HepG2 (cell line): Measurements from ENCODE around the gene DLX4. TPM values are rescaled to one million over a fixed set of nuclear protein-coding genes. Genes with fewer than 3 reads are reported as not detected.

Experiments
- ATAC-seq: fragments of 200-7000 bp; cut with Tn5 transposase; 3 replicates; pipeline ENCODE4 v1.9.1; 2020; ENCODE audit warnings: mild to moderate bottlenecking, moderate library complexity
- BruUV-seq: library from RNA; stranded (reverse); fragments of 400-500 nt; replicated peaks from 2 replicates; lab custom pipeline; 2021; lab: Mats Ljungman, UMichigan
- CTCF ChIA-PET: fragments of 300-600 bp; formaldehyde crosslinking; extraction: SDS; loops from one replicate; lab custom pipeline; 2021; ENCODE audit warnings: low total read pairs, inconsistent platforms, low intra/inter-chr PET ratio; lab: Yijun Ruan, JAX
- POLR2A ChIA-PET: fragments of 350-600 bp; sonication (Branson Sonifier 250); formaldehyde crosslinking; loops from one replicate; lab custom pipeline; 2020; ENCODE audit warnings: antibody characterized with exemption, inconsistent platforms; lab: Yijun Ruan, JAX
- DNase-seq: peaks from one replicate; pipeline ENCODE4 v3.0.0-alpha.2; 2015; ENCODE audit warnings: low spot score
- FAIRE-seq: peaks from 3 replicates; lab custom pipeline; 2011; peaks lifted over from hg19 to GRCh38; lab: Jason Lieb, UNC
- H2AFZ ChIP-seq: one replicate; pipeline ENCODE4 v1.6.1; 2011; ENCODE audit warnings: low read length, inconsistent platforms
- H3K27ac ChIP-seq: fragments of 300-600 bp; 3 replicates; pipeline ENCODE4 v1.8.0; 2011; ENCODE audit warnings: mixed run types, mild to moderate bottlenecking, mixed read lengths, low read length, inconsistent platforms; ENCODE audit not compliant: insufficient read depth; ENCODE audit errors: extremely low read length
- H3K27me3 ChIP-seq, 2 experiments: fragments of 200-600 bp in 1 of 2; 2 replicates in 1 of 2; 3 replicates in 1 of 2; pipeline versions ENCODE4 v1.6.0 to v1.8.0; 2011; ENCODE audit warnings: low read length in 2 of 2, mild to moderate bottlenecking in 2 of 2, moderate library complexity in 2 of 2, inconsistent platforms in 1 of 2; ENCODE audit not compliant: insufficient read depth in 2 of 2, control insufficient read depth in 1 of 2
- H3K36me3 ChIP-seq, 2 experiments: fragments of 200-600 bp in 1 of 2; replicated peaks in 1 of 2; 2 replicates in 1 of 2; 3 replicates in 1 of 2; pipeline versions ENCODE4 v1.5.1 to v1.8.0; 2011; ENCODE audit warnings: low read length in 2 of 2, inconsistent platforms in 1 of 2; ENCODE audit not compliant: insufficient read depth in 2 of 2, control insufficient read depth in 1 of 2
- H3K4me1 ChIP-seq: 2 replicates; pipeline ENCODE4 v1.5.1; 2012; ENCODE audit warnings: low read length, inconsistent platforms; ENCODE audit not compliant: insufficient read depth
- H3K4me2 ChIP-seq: 2 replicates; pipeline ENCODE4 v1.6.0; 2011; ENCODE audit warnings: low read depth, low read length, inconsistent platforms
- H3K4me3 ChIP-seq, 3 experiments: fragments of 200-600 bp in 1 of 3; sonication (generic), shearing (Covaris generic) in 1 of 3; replicated peaks in 1 of 3; 2 replicates each; pipeline ENCODE4 v1.5.1; 2011 to 2016; ENCODE audit warnings: low read length in 3 of 3, inconsistent platforms in 2 of 3, low read depth in 2 of 3, mild to moderate bottlenecking in 2 of 3, control low read depth in 1 of 3, mixed read lengths in 1 of 3; ENCODE audit not compliant: insufficient read depth in 1 of 3
- H3K79me2 ChIP-seq: one replicate; pipeline ENCODE4 v1.6.1; 2011; ENCODE audit warnings: low read length, inconsistent platforms; ENCODE audit not compliant: insufficient read depth
- H3K9ac ChIP-seq: 2 replicates; pipeline ENCODE4 v1.6.0; 2011; ENCODE audit warnings: mild to moderate bottlenecking, low read depth, low read length, inconsistent platforms; ENCODE audit not compliant: insufficient read depth
- H3K9me3 ChIP-seq: 2 replicates; pipeline ENCODE4 v1.5.1; 2012; ENCODE audit warnings: mild to moderate bottlenecking, low read length
- H4K20me1 ChIP-seq: 2 replicates; pipeline ENCODE4 v1.6.0; 2011; ENCODE audit warnings: inconsistent platforms, mild to moderate bottlenecking, low read length, moderate library complexity; ENCODE audit not compliant: insufficient read depth
- ATM ChIP-seq: fragments of 450-650 bp; IDR thresholded peaks from 2 replicates; pipeline ENCODE4 v1.7.1; 2017; ENCODE audit warnings: mild to moderate bottlenecking, borderline replicate concordance
- CHD2 ChIP-seq: IDR thresholded peaks from 2 replicates; pipeline ENCODE4 v1.6.1; 2011; ENCODE audit warnings: low read depth, low read length, improper control_type of control experiment
- FOXA1 ChIP-seq, 2 experiments: fragments of 450-650 bp in 1 of 2; sonication (generic) in 1 of 2; formaldehyde crosslinking in 1 of 2; IDR thresholded peaks; 2 replicates each; pipeline versions ENCODE4 v1.4.0 to v1.6.1; 2016 to 2020; ENCODE audit warnings: missing genetic modification reagents in 1 of 2
- GMEB2 ChIP-seq: IDR thresholded peaks from 2 replicates; pipeline ENCODE4 v1.6.1; 2016; ENCODE audit warnings: missing biosample characterization, missing genetic modification reagents, low read depth
- HNRNPLL ChIP-seq: fragments of 200-400 bp; formaldehyde crosslinking; IDR thresholded peaks from 2 replicates; pipeline ENCODE4 v1.6.1; 2017; ENCODE audit warnings: mild to moderate bottlenecking, low read depth, low read length; ENCODE audit not compliant: poor library complexity, severe bottlenecking
- IKZF1 ChIP-seq: fragments of 450-650 bp; IDR thresholded peaks from 2 replicates; pipeline ENCODE4 v1.7.1; 2016
- SPEN ChIP-seq: sonication (generic); formaldehyde crosslinking; IDR thresholded peaks from 2 replicates; pipeline ENCODE4 v1.5.1; 2020; ENCODE audit warnings: low read depth, mild to moderate bottlenecking, missing genetic modification reagents
- TFAP4 ChIP-seq: sonication (generic); IDR thresholded peaks from 2 replicates; pipeline ENCODE4 v1.6.1; 2016; ENCODE audit warnings: low read depth, borderline replicate concordance
- ZFP41 ChIP-seq: sonication (generic); formaldehyde crosslinking; IDR thresholded peaks from 2 replicates; pipeline ENCODE4 v1.4.0; 2020; ENCODE audit warnings: mild to moderate bottlenecking, missing genetic modification reagents, borderline replicate concordance
- ZKSCAN5 ChIP-seq: sonication (generic); formaldehyde crosslinking; IDR thresholded peaks from 2 replicates; pipeline ENCODE4 v1.5.1; 2020; ENCODE audit warnings: mild to moderate bottlenecking, missing genetic modification reagents
- WGBS: methylation state at CpG from one replicate; pipeline ENCODE4 v1.1.6; 2017; ENCODE audit warnings: low lambda C conversion rate; 5-methylcytosine and 5-hydroxymethylcytosine counted together
- in situ Hi-C: cut with HindIII; loops from 2 replicates; pipeline ENCODE4 v1.10.0; 2017; ENCODE audit warnings: low pct_unique_long_range_greater_than_20kb; ENCODE audit not compliant: extremely low pct_ligation_motif_present
- intact Hi-C: fragments of 100-400 bp; cut with micrococcal nuclease; formaldehyde crosslinking; loops from one replicate; pipeline ENCODE4 v1.10.0; 2022; ENCODE audit not compliant: unreplicated experiment
- polyA plus RNA-seq, 8 experiments: library from polyadenylated mRNA; depleted of rRNA in 3 of 8; stranded (reverse) in 7 of 8; unstranded in 1 of 8; fragments of >200 nt; fragmentation: Illumina TruSeq in 4 of 8; extraction: Trizol in 4 of 8; gene quantifications; 2 replicates each; pipeline versions ENCODE4 v1.2.1 to v1.2.3, GENCODE V29; 2011 to 2016; ENCODE audit warnings: low read depth in 4 of 8, missing spikeins in 1 of 8, mixed read lengths in 1 of 8; ENCODE audit not compliant: insufficient read depth in 1 of 8
- total RNA-seq, 5 experiments: library from RNA; depleted of rRNA; stranded (reverse); fragments of >200 nt; fragmentation: Illumina TruSeq; extraction: Trizol; gene quantifications; 2 replicates each; pipeline ENCODE4 v1.2.3, GENCODE V29; 2016; ENCODE audit warnings: low read depth in 1 of 5

Gene DLX4
- total and polyA plus RNA-seq, 2 of the 13 experiments (the other 11 are each of a cell fraction or from before 2014, with no cell fraction given): 0.55 to 2.3 TPM

- FAIRE-seq (no peak), ATAC-seq (no peak), DNase-seq (no peak)
- Histone ChIP-seq H3K9ac (no peak overlapping the region), H3K4me2 (peak overlapping the region; percentile 78), H3K4me1 (peaks cover 40% of the 10 kb centered on the region), H2AFZ (no peak overlapping the region), H3K4me3 (peak overlapping the region in 1 of 3 experiments; percentile 68; a peak in 1 of 6 replicates), H3K9me3 (no peaks in the 10 kb centered on the region), H3K27ac (no peak overlapping the region), H3K36me3 (no peaks in the 10 kb centered on the region), H3K27me3 (peaks cover 42 to 96% of the 10 kb centered on the region in 2 experiments), H4K20me1 (peaks cover 4% of the 10 kb centered on the region; the same call in 1 of the 2 replicates), H3K79me2 (no peaks in the 10 kb centered on the region)
- ChIA-PET CTCF (no interaction called here), POLR2A (interaction anchor here (1.2 kb wide), 1 partner anchor 20 kb away, joined by 3 read pairs; no protein-coding TSS in a partner anchor)
- BruUV-seq: no TSS peak
- 48% methylated on average over 35 of the region's 35 CpGs for WGBS
- in situ Hi-C loops (no loop called here), intact Hi-C loops (no loop called here)
- TF ChIP-seq ZFP41 (no peak), ATM (no peak), IKZF1 (no peak), HNRNPLL (no peak), SPEN (no peak), CHD2 (no peak), ZKSCAN5 (CRISPR knock-in tag) (no peak), FOXA1 (IDR thresholded peaks at IDR 0.05) (no peak), FOXA1 (CRISPR knock-in tag; IDR thresholded peaks at IDR 0.05) (no peak), TFAP4 (no peak), GMEB2 (CRISPR knock-in tag) (no peak)
These were observed 2.3 kb downstream of the DLX4 start for GRCh38 chr17:49971199-49971847.
